Brain pericyte (primary cell): Measurements from ENCODE around the gene CALML5.

ENCODE experiments used
- DNase-seq: peaks from one replicate; pipeline ENCODE4 v3.0.0-alpha.2; 2012; ENCODE audit warnings: low read depth, low spot score

Gene CALML5

DNA sequence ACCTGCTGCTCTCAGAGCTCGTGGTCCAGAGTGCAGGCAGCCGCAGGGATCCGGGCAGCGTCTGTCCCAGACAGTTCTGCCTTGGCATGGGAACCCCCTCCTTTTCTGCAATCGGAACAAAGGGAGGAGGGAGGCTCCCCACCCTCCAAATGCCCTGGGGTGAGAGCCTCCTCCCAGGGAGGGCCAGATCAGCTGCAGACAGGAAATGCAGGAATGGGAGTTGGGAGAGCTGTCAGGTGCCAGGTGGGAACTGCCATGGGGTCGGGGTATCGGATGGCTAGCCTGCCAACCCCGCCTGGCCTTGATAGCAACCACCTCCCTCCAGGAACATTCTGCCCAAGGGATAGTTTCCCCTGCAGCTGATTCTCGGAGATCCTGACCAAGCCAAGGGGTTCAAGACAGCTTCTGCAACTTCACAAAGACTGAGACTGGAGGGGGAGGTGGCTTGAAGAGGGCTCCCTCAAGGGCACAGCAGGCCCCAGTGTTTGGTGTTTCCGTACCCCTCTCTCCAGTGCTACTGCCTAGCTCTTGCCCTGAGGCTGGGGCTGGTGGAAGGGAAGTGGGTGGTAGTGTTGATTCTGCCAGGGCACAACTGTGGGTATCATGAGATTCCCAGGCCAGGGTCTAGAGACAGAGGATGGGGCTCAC is at the start of gene CALML5:
CALML5 (minus strand) TSS at position 78 of the 648 bp plus-strand sequence. CDS start 132 bp downstream, outside the sequence.
- no peak for DNase-seq

- DNase-seq = no peak
Measured at GRCh38 chr10:5547931-5548660, 48.7 kb upstream of the CALML5 start.

DNA sequence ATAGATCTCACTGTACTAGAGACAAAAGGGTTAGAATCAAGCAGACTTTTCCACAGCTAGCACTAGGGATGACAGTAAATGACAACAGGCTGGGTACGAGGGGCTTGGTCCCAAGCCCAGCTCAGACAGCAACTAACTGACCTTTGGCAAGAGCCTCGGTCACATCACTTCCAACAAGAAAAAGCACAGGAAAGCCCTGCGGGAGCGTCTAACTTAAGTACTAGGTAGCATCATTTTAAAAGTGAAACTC is 48.2 kb upstream of the CALML5 start:
- DNase-seq = no peak

DNA sequence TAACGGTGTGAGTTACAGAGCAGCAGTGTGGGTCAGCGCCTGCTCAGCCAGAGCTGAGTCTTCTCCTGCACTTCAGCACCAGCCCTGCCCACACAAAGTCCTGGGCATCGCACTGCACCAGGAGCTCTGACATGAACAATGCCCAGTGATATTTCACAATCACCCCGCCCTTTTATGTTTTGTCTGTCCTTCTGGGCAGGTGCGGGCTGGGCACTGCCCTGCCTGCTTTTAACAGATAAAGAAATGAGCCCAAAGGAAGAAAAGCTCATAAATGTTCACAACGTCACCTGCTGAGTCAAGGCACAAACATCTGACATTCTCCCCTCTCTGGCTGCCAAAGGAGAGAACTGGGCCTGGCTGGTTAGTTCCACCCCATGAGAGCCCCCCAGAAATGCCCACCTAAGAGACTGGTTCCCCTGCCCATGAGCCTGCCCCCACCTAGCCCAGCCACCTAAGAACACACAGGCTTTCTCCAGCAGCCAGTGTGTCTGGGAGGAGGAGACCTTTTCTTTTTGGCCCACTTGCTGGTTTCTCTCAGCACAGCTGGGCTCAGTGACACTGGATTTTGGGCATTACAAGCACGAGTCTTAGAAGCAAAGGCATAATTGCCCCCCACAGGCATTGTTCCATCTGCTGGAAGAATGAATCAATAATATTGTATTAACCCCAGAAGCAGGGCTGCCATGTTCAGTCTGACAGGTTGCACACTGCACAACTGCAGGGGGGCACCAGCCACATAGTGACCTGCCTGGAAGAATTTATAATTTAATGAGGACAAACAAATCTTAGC is 47.7 kb upstream of the CALML5 start:
- no peak for DNase-seq

DNA sequence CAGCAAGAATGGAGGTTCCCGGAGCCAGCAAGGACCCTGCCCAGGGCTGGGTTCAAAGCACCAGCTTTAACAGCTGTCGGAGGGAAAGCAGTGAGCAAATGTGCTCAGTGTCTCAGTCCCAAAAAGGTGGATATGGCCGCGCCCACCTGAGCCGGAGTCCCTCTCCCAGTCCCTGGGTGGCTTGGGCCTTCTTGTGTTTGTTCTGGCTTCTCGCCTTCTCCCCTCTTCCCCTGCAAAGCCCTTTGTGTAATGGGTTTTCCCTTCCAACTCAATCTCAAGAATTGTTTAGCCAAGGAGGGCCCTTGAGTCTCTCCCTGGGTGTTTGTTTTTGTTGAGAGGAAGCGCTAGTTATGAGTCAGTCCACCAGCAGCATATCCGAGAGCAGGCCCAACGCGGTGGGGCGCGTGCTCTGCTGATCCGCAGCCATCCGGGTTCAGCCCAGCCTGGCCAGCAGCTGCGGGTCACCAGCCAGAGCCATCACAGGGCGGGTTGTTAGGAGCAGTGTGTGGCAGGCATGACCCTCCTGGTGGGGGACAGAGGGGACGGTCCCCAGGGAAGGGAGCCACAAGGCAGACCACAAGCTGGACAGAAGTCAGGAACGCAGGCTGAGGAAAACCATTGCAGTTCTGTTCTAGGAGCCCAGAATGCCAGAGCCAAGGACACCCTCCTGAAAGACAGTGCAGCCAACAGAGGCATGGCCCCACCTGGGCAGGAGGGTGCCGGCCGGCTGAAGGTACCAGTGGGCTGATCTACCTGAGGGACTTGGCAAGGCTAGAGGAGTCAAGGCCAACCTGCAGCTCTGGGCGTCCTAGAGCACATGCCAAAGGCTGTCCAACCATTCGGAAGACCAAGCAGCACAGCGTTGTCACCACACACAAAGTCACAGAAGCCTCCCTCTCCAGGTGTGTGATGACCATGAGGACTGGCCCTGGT is 46.7 kb upstream of the CALML5 start:
- peak; percentile 86 for DNase-seq

GRCh38 chr10:5545426-5545777 is 46.0 kb upstream of the CALML5 start:
- DNase-seq = no peak

GRCh38 chr10:5545011-5545410 is 45.6 kb upstream of the CALML5 start:
- no peak for DNase-seq

DNA sequence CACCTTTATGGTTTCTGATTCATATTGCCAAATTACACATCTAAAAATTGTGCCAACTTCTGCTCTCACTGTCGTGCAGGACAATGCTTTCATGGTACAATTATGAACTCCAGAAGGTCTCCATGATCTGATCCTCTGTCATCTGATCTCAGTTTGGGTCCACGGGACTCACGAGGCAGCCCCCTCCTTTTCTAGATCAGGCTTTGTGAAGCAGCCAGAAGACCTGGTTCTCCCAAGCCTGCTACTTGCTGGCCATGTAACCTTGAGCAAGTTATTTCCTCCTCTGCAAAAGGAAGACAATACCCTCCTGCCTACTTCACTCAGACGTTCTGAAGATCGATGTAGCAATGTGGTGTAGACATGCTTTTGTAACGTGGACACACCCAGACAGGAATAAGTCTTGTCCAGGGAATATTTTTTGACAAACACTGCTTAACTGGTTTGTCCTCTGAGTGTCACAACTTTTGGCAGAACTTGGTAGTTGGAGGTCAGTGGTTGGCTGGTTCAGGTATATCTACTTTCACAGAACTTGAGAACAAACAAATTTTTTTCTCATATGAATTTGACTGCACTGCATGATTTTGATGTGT is 44.9 kb upstream of the CALML5 start:
- DNase-seq = no peak

- DNase-seq = no peak
Measured at GRCh38 chr10:5543623-5544022, 44.3 kb upstream of the CALML5 start.

DNA sequence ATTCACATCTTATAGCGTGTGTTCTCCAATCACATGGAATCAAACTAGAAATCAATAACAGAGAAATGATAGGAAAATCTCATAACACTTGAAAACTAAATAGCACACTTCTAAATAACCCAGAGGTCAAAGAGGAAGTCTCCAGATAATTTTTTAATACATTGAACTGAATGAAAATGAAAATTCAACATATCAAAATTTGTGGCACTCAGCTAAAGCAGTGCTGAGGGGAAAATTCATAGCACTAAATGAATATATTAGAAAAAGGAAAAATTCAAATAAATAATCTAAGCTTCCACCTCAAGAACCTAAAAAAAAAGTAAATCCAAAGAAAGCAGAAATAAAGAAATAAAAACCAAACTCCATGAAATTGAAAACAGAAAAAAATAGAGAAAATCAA is 42.7 kb upstream of the CALML5 start:
- no peak for DNase-seq

- DNase-seq = no peak
Measured at GRCh38 chr10:5540891-5541290, 41.5 kb upstream of the CALML5 start.

DNA sequence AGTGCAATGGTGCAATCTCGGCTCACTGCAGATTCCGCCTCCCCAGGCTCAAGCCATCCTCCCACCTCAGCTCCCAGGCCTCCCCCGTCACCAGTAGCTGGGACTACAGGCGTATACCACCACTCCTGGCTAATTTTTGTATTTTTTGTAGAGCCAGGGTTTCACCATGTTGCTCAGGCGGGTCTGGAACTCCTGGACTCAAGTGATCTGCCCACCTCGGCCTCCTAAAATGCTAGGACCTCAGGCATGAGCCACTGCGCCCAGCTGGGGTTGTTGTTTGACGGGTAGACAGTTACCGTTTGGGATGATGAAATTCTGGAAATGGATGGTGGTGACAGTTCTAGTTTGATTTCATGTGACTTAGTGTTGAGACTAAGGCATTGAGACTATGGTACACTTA is 40.7 kb upstream of the CALML5 start:
- no peak for DNase-seq

DNA sequence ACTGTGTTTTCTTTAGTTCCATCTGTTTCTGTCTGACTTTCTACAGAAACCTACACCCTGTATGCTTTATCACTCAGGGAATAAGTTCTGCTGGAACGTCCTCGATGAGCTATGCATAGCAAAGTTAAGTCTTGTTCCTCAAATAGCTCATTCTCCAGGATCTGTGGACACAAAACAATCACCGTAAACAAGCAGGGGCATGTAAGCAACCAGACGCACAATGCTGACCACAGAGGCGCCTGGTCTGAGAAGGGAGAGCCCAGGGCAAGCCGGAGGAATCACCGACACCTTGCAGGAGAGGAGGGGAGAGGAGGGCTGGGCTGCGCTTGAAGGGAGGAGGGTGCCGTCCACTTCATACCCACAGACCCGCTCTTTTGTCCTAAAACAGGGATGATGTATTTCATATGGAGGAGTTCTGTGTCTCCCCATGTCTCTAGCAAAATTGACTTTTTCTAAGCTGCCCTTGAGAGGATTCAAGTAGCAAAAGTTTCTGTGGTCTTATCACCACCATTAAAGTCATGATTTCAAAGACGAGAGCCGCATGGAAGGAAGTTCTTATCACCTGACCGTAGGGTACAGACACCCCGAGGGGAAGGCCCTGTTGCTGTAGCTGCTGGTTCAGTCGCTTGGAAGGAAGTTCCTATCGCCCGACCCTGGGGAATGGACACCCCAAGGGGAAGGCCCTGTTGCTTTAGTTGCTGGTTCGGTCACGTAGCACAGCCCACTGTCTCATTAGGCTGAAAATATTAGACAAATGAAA is 39.7 kb upstream of the CALML5 start:
- DNase-seq = no peak

DNA sequence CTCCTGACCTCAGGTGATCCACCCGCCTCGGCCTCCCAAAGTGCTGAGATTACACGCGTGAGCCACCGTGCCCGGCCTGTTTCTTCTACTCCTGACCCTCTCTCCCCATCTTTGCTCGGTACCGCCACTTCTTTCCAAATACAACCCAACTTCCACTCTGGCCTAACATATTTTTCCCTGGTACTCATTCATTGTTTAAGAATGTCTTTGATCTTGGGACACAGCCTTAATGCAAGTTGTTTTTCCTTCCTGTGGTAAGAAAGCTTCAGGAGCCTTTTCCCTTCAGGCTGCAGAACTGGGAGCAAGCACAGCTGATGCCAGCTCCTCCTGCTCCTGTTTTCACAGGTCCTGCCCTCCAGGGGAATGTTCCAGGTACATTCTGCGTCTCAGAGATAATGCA is 39.1 kb upstream of the CALML5 start:
- no peak for DNase-seq

DNA sequence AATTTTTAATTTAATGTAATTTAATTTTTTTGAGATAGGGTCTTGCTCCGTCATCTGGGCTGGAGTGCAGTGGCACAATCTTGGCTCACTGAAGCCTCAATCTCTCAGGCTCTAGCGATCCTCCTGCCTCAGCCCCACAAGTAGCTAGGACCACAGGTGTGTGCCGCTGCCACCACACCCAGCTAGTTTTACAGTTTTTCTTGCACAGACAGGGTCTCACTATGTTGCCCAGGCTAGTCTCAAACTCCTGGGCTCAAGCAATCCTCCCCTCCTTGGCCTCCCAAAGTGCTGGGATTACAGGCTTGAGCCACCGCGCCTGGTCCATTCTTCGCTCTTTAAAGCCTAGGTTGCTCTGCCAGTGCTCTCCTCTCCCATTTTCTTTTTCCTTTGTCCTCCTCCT is 38.3 kb upstream of the CALML5 start:
- DNase-seq = no peak

- no peak for DNase-seq
Measured at GRCh38 chr10:5536486-5537081, 37.2 kb upstream of the CALML5 start.

GRCh38 chr10:5534880-5535856 is 35.8 kb upstream of the CALML5 start:
- no peak for DNase-seq

- DNase-seq = no peak
Measured at GRCh38 chr10:5534051-5534821, 34.9 kb upstream of the CALML5 start.
